OCI-LY1 (cell line): Measurements from ENCODE around the gene MACF1.

Experiments used
- H2AFZ ChIP-seq: fragments of 200-600 bp; sonication (generic), shearing (Covaris generic); 2 replicates; pipeline ENCODE4 v1.6.0; 2014; ENCODE audit warnings: antibody characterized with exemption, mild to moderate bottlenecking, low read length
- H3F3A ChIP-seq: fragments of 200-600 bp; sonication (generic), shearing (Covaris generic); 2 replicates; pipeline ENCODE4 v1.6.0; 2014; ENCODE audit warnings: mild to moderate bottlenecking, antibody characterized with exemption, low read length, moderate library complexity; ENCODE audit not compliant: insufficient read depth
- H3K27ac ChIP-seq: fragments of 200-600 bp; sonication (generic); 2 replicates; pipeline ENCODE4 v1.5.1; 2014; ENCODE audit warnings: low read length, mixed run types, mild to moderate bottlenecking, low read depth; ENCODE audit not compliant: poor library complexity, severe bottlenecking
- H3K27me3 ChIP-seq: fragments of 200-600 bp; sonication (generic); 2 replicates; pipeline ENCODE4 v1.6.0; 2014; ENCODE audit warnings: antibody characterized with exemption, mild to moderate bottlenecking, low read length, moderate library complexity; ENCODE audit not compliant: insufficient read depth
- H3K36me3 ChIP-seq: fragments of 200-600 bp; sonication (generic); 2 replicates; pipeline ENCODE4 v1.6.1; 2014; ENCODE audit warnings: mild to moderate bottlenecking, antibody characterized with exemption, low read length, moderate library complexity, mixed read lengths; ENCODE audit not compliant: insufficient read depth
- H3K4me1 ChIP-seq: fragments of 200-600 bp; sonication (generic); 2 replicates; pipeline ENCODE4 v1.5.1; 2014; ENCODE audit warnings: mild to moderate bottlenecking, low read length, moderate library complexity; ENCODE audit not compliant: insufficient read depth, severe bottlenecking
- H3K4me2 ChIP-seq: fragments of 200-600 bp; sonication (generic), shearing (Covaris generic); 2 replicates; pipeline ENCODE4 v1.6.1; 2014; ENCODE audit warnings: low read length
- H3K4me3 ChIP-seq: fragments of 200-600 bp; sonication (generic); 2 replicates; pipeline ENCODE4 v1.5.1; 2014; ENCODE audit warnings: low read length, low read depth, mild to moderate bottlenecking, mixed read lengths; ENCODE audit not compliant: poor library complexity, severe bottlenecking
- H3K79me2 ChIP-seq: fragments of 200-600 bp; shearing (Covaris generic); 2 replicates; pipeline ENCODE4 v1.6.1; 2016; ENCODE audit warnings: mixed run types, low read length, mixed read lengths; ENCODE audit not compliant: insufficient read depth
- H3K9ac ChIP-seq: fragments of 200-600 bp; sonication (generic), shearing (Covaris generic); 2 replicates; pipeline ENCODE4 v1.6.1; 2014; ENCODE audit warnings: mild to moderate bottlenecking, low read length, mixed read lengths
- H3K9me2 ChIP-seq: fragments of 200-600 bp; sonication (generic), shearing (Covaris generic); 2 replicates; pipeline ENCODE4 v1.6.1; 2014; ENCODE audit warnings: low read depth, mild to moderate bottlenecking, low read length, mixed read lengths
- H3K9me3 ChIP-seq: fragments of 200-600 bp; shearing (Covaris generic); 2 replicates; pipeline ENCODE4 v1.6.1; 2014; ENCODE audit warnings: low read length, mixed read lengths
- H4K20me1 ChIP-seq: fragments of 200-600 bp; sonication (generic), shearing (Covaris generic); 2 replicates; pipeline ENCODE4 v1.6.0; 2016; ENCODE audit warnings: mild to moderate bottlenecking, low read length; ENCODE audit not compliant: insufficient read depth
- CTCF ChIP-seq: fragments of 200-600 bp; sonication (generic), shearing (Covaris generic); IDR thresholded peaks from 2 replicates; pipeline ENCODE4 v1.5.1; 2017; ENCODE audit warnings: mild to moderate bottlenecking, antibody characterized with exemption, low read length, moderate library complexity, mixed read lengths
- EZH2 ChIP-seq: fragments of 200-600 bp; sonication (generic), shearing (Covaris generic); IDR thresholded peaks from 2 replicates; pipeline ENCODE4 v1.8.0; 2017; ENCODE audit warnings: borderline replicate concordance, mixed run types, mild to moderate bottlenecking, antibody characterized with exemption, low read length, moderate library complexity, mixed read lengths

MACF1 gene

GRCh38 chr1:39397487-39397886 is 193.0 kb downstream of the MACF1 start:
- H3K27me3 ChIP-seq: no peaks in the 10 kb centered on the region
- H3K79me2 ChIP-seq: no peaks in the 10 kb centered on the region
- no peak for TF ChIP-seq EZH2
- TF ChIP-seq CTCF: no peak
- H3F3A ChIP-seq: no peaks in the 10 kb centered on the region
- no peak overlapping the region for H3K4me3 ChIP-seq
- no peaks in the 10 kb centered on the region for H3K9me2 ChIP-seq
- no peak overlapping the region for H3K27ac ChIP-seq
- no peak overlapping the region for H3K9ac ChIP-seq
- no peak overlapping the region for H3K4me2 ChIP-seq
- peaks cover 18% of the 10 kb centered on the region for H3K4me1 ChIP-seq
- H3K9me3 ChIP-seq: no peaks in the 10 kb centered on the region
- 0 out of 2 replicates have a peak, but pooled peaks cover 5% of the 10 kb centered on the region for H3K36me3 ChIP-seq
- H4K20me1 ChIP-seq: no peaks in the 10 kb centered on the region
- H2AFZ ChIP-seq: no peak overlapping the region

DNA sequence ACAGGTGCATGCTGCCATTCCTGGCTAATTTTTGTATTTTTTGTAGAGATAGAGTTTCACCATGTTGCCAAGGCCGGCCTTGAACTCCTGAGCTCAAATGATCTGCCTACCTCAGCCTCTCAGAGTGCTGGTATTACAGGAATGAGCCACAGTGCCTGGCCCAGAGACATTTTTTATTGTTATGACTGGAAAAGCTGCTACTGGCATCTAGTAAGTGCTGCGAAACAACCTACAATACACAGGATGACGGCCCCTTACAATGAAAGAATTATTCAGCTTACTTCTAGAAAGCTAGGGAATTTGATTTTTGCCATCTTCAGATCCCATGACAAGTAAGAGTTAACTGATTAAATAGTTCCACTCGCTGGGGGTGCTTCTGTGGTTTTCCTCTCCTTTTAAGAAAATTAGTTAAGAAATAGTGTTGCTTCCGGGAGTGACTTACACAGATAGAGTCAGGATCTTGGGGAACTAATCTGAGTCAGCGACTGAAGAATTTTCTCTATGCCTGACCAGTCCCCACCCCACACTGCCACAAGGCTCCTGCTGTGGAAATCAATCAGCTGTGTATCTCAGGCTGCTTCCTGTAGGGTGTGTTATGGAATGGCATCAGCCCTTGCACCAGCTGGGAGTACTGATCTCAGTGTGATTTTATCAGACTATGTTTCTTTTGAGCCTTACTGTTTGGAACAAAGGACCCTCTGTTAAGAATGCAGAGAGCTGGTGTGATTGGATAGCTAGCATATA is 194.0 kb downstream of the MACF1 start:
- Histone ChIP-seq H3K79me2 (no peaks in the 10 kb centered on the region), H3K27me3 (no peaks in the 10 kb centered on the region), H2AFZ (no peak overlapping the region), H3K9me3 (no peaks in the 10 kb centered on the region), H3K9me2 (no peaks in the 10 kb centered on the region), H3K4me2 (no peak overlapping the region), H3K4me3 (no peak overlapping the region), H3F3A (no peaks in the 10 kb centered on the region), H3K9ac (no peak overlapping the region), H3K36me3 (0 out of 2 replicates have a peak, but pooled peaks cover 5% of the 10 kb centered on the region), H4K20me1 (no peaks in the 10 kb centered on the region), H3K27ac (no peak overlapping the region), H3K4me1 (peaks cover 18% of the 10 kb centered on the region)
- TF ChIP-seq EZH2: no peak
- TF ChIP-seq CTCF: no peak

GRCh38 chr1:39401106-39401505 is 196.6 kb downstream of the MACF1 start:
- no peaks in the 10 kb centered on the region for H3K27me3 ChIP-seq
- no peaks in the 10 kb centered on the region for H3K79me2 ChIP-seq
- no peaks in the 10 kb centered on the region for H3K4me1 ChIP-seq

More at GRCh38 chr1:39401106-39401505, 196.6 kb downstream of the MACF1 start:
- Histone ChIP-seq H3K9me3 (no peaks in the 10 kb centered on the region), H3K9me2 (no peaks in the 10 kb centered on the region), H3K4me2 (no peak overlapping the region), H4K20me1 (no peaks in the 10 kb centered on the region), H2AFZ (no peak overlapping the region), H3F3A (no peaks in the 10 kb centered on the region), H3K36me3 (0 out of 2 replicates have a peak, but pooled peaks cover 5% of the 10 kb centered on the region), H3K9ac (no peak overlapping the region), H3K27ac (no peak overlapping the region), H3K4me3 (no peak overlapping the region)
- TF ChIP-seq EZH2: no peak
- TF ChIP-seq CTCF: no peak
